Glutamatergic neuron (in vitro differentiated cells): ENCODE results near the gene CNTNAP2. TPM values are rescaled to one million over a fixed set of nuclear protein-coding genes. Genes with fewer than 3 reads are reported as not detected.

Experiments
- DNase-seq: peaks from one replicate; pipeline ENCODE4 v3.0.0; 2022
- H3K27ac Mint-ChIP-seq: one replicate; pipeline ENCODE4 v1.8.0; 2020; ENCODE audit warnings: mild to moderate bottlenecking, mixed read lengths, inconsistent platforms; ENCODE audit not compliant: unreplicated experiment
- H3K27me3 Mint-ChIP-seq: one replicate; pipeline ENCODE4 v1.8.0; 2020; ENCODE audit warnings: mild to moderate bottlenecking, moderate library complexity, mixed read lengths, inconsistent platforms; ENCODE audit not compliant: unreplicated experiment
- H3K36me3 Mint-ChIP-seq: one replicate; pipeline ENCODE4 v1.8.0; 2020; ENCODE audit warnings: mild to moderate bottlenecking, mixed read lengths, inconsistent platforms; ENCODE audit not compliant: unreplicated experiment
- H3K4me1 Mint-ChIP-seq: one replicate; pipeline ENCODE4 v1.8.0; 2020; ENCODE audit warnings: mild to moderate bottlenecking, low read depth, mixed read lengths, inconsistent platforms; ENCODE audit not compliant: unreplicated experiment
- H3K4me3 Mint-ChIP-seq: one replicate; pipeline ENCODE4 v1.8.0; 2020; ENCODE audit warnings: mild to moderate bottlenecking, mixed read lengths, inconsistent platforms; ENCODE audit not compliant: unreplicated experiment
- H3K9me3 Mint-ChIP-seq: one replicate; pipeline ENCODE4 v1.8.0; 2020; ENCODE audit warnings: mild to moderate bottlenecking, moderate library complexity, mixed read lengths, inconsistent platforms; ENCODE audit not compliant: unreplicated experiment
- total RNA-seq: library from RNA; stranded (reverse); fragmentation: NEBNext Ultra II Directional; extraction: Animal tissue kit (Norgen Biotek cat#: 25700); gene quantifications from one replicate; pipeline ENCODE4 v1.2.1, GENCODE V29; 2021; ENCODE audit not compliant: unreplicated experiment
- TF ChIP-seq, protein P1 (sequence below): fragments of 200-600 bp; sonication (generic); IDR thresholded peaks from one replicate; pipeline ENCODE4 v1.5.0; 2021; ENCODE audit not compliant: partially characterized antibody, unreplicated experiment

The CNTNAP2 gene
- total RNA-seq, 1 donor from 2014 or later = 25.8 TPM

DNA sequence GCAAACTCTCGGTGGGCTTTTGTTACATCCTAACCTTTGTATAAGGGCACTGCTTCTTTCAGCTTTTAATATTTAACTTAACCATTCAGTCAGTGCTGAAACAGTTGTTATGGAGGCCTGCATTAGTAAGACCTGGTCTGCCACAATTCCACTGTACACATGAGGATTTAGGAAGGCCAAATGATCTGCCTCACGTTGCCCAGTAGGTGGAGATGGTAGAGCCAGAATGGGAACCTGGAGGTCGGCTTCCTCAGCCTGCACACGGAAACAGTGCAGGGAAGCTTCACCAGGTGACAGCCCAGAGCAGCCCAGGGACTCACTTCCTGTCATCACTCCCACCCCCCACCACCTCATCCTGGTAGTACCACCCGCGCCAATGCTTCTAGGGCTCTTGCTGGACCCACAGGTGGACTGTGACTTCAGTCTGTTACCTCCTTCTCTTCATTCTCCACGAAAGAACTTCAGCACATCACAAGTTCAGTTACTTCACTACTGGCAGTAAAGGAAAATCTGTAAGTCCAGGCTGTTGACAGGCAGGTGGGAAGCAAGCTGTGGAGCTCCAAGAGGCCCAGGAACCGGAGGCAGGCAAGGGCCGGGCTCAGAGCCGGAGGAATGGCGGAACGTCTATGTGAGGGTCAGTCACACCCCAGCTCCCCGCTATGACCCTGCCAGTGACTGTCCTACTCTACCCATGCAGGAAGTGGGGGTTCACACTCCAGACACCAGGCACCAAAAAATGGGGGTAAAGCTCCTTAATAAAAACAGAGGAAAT, 1993.7 kb downstream of the CNTNAP2 start:
- H3K4me3 Mint-ChIP-seq = no peak overlapping the region
- TF ChIP-seq, protein P1, sequence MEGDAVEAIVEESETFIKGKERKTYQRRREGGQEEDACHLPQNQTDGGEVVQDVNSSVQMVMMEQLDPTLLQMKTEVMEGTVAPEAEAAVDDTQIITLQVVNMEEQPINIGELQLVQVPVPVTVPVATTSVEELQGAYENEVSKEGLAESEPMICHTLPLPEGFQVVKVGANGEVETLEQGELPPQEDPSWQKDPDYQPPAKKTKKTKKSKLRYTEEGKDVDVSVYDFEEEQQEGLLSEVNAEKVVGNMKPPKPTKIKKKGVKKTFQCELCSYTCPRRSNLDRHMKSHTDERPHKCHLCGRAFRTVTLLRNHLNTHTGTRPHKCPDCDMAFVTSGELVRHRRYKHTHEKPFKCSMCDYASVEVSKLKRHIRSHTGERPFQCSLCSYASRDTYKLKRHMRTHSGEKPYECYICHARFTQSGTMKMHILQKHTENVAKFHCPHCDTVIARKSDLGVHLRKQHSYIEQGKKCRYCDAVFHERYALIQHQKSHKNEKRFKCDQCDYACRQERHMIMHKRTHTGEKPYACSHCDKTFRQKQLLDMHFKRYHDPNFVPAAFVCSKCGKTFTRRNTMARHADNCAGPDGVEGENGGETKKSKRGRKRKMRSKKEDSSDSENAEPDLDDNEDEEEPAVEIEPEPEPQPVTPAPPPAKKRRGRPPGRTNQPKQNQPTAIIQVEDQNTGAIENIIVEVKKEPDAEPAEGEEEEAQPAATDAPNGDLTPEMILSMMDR = no peak
- peaks cover 1% of the 10 kb centered on the region for H3K9me3 Mint-ChIP-seq
- DNase-seq = no peak
- H3K36me3 Mint-ChIP-seq = no peaks in the 10 kb centered on the region
- no peaks in the 10 kb centered on the region for H3K27me3 Mint-ChIP-seq
- peaks cover 7% of the 10 kb centered on the region for H3K4me1 Mint-ChIP-seq
- no peak overlapping the region for H3K27ac Mint-ChIP-seq

DNA sequence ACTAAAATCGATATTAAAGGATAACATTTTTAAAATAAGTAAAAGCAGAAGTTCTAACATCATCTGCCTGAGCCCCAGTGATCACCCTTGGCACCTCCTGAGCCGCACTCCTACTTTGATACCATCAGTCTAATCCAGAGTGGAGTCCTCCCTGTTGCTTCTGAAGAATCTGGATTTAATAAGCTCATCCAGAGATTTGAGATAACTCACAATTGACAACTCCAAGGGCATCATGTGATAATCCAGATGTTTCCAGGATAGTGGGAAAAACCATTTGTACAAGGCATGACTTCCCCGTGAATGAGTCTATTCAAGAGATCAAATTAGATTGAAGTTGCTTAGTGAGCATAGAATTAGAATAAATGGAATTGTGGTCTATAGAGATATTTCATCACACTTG, 1998.2 kb downstream of the CNTNAP2 start:
- no peaks in the 10 kb centered on the region for H3K4me1 Mint-ChIP-seq
- no peaks in the 10 kb centered on the region for H3K27me3 Mint-ChIP-seq
- TF ChIP-seq, protein P1 = no peak
- DNase-seq = no peak
- no peaks in the 10 kb centered on the region for H3K36me3 Mint-ChIP-seq
- no peak overlapping the region for H3K4me3 Mint-ChIP-seq
- H3K27ac Mint-ChIP-seq = no peak overlapping the region
- H3K9me3 Mint-ChIP-seq = peaks cover 1% of the 10 kb centered on the region

DNA sequence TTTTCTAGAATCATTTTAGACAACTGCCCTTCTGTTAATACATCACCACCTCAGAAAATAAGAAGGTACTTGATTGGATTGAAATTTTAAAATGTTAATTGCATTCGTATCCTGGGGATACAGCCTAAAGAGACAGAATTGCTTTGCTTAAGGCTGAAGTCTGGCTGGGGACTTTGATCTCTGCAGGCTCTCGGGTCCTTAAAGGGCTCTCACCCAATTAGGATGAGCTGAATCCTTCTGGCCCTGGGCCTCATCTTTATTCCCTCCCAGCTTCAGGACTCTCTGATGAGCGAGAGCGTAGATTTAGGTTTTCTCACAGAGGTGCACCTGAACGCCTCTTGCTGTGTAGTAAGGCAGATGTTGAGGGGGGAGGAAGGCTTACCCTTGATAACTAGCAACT, 1998.7 kb downstream of the CNTNAP2 start:
- no peak for DNase-seq
- no peaks in the 10 kb centered on the region for H3K4me1 Mint-ChIP-seq
- TF ChIP-seq, protein P1 = no peak
- no peaks in the 10 kb centered on the region for H3K36me3 Mint-ChIP-seq
- peaks cover 1% of the 10 kb centered on the region for H3K9me3 Mint-ChIP-seq
- H3K27me3 Mint-ChIP-seq = no peaks in the 10 kb centered on the region
- H3K27ac Mint-ChIP-seq = no peak overlapping the region
- no peak overlapping the region for H3K4me3 Mint-ChIP-seq

DNA sequence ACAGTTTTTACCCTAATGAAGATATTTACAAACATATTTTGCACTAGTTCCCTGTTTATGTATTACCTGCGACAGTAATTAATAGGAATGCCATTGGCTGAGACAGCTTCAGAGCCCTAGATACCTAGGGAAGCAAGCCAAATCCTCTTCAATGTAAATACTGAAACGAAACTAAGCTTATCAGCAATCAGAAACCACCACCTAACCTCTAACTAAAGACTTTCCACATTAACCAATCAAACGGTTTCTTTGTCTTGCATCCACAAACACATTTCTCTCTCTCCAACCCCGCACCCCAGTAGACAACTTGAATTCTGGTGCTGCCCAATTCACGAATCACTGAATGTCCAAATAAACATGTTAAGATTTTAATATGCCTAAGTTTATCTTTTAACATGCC, 1999.6 kb downstream of the CNTNAP2 start:
- TF ChIP-seq, protein P1 = no peak
- H3K4me1 Mint-ChIP-seq = no peaks in the 10 kb centered on the region
- H3K4me3 Mint-ChIP-seq = no peak overlapping the region
- H3K27me3 Mint-ChIP-seq = no peaks in the 10 kb centered on the region
- H3K36me3 Mint-ChIP-seq = no peaks in the 10 kb centered on the region
- H3K9me3 Mint-ChIP-seq = peaks cover 1% of the 10 kb centered on the region
- no peak for DNase-seq
- H3K27ac Mint-ChIP-seq = no peak overlapping the region

DNA sequence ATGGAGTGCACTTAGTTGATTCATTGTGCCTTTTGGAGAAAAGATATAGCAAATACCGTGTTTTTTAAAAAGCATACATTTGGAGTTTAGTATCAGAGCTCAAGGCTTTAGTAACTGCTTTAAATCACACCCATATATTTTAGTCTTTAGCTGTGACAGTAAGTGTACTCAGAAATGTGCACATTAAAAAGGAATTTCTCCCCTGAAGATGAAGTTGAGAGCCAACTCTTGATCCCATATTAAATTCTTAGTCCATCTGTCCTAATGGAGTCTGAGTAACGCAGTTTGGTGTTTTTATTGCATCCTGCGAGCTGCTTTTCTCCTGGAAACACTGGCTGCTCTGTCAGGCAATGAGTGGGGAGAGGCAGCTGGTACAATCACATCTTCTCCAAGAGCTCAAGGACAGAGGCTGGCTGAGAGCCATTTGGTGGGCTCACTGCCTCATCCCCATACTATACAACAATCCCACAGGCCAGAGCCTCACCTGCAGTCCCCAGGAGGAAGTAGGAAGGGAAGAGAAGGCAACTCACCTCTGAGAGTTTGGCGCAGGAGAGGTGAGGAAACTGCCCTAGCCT, 2000.3 kb downstream of the CNTNAP2 start:
- H3K27me3 Mint-ChIP-seq = no peaks in the 10 kb centered on the region
- H3K4me1 Mint-ChIP-seq = no peaks in the 10 kb centered on the region
- H3K4me3 Mint-ChIP-seq = no peak overlapping the region
- H3K36me3 Mint-ChIP-seq = no peaks in the 10 kb centered on the region
- no peak overlapping the region for H3K27ac Mint-ChIP-seq
- H3K9me3 Mint-ChIP-seq = no peaks in the 10 kb centered on the region
- TF ChIP-seq, protein P1 = no peak
- DNase-seq = no peak
